HG03442 (cell line): Measurements from ENCODE around the gene DLL1.
A peak's percentile ranks its signal among the peaks of the same experiment; 100 is the strongest.

Source experiments
- ATAC-seq: cut with Tn5 transposase; IDR thresholded peaks from one replicate; pipeline ENCODE4 v1.9.1; 2021; ENCODE audit warnings: mild to moderate bottlenecking, moderate library complexity; ENCODE audit not compliant: unreplicated experiment

Gene DLL1

DNA sequence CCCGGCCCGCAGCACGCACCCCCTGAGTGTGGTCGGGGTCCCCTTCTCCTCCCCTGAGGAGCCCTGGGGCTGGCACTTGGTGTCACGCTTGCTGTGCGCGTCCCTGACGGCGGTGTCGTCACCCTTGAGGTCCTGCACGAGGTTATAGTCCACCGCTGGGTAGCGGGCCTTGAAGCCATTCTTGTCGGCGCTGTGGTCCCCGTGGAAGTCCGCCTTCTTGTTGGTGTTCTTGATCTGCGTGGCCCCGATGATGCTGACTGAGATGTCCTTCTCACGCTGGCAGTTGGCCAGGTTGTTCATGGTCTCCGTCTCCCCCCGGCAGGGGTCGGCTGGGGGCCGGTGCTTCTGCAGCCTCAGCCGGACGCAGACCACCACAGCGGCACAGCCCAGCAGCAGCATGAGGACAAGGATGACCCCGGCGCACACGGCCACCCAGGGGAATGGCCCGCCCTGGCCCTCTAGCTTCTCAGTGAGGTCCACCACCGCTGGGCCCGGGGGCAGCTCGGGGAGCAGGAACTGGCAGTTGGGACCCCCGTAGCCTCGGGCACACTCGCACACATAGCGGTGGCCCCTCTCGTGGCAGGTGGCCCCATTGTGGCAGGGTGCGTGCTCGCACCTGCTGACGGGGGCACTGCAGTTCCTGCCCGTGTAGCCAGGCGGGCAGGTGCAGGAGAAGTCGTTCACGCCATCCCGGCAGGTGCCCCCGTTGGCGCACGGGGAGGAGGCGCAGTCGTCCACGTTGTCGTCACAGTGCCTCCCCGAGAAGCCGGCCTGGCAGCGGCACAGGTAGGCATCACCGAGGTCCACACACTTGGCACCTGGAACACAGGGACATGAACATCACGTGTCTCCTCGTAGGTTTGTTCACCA is 7.4 kb downstream of the DLL1 start:
- no peak for ATAC-seq

DNA sequence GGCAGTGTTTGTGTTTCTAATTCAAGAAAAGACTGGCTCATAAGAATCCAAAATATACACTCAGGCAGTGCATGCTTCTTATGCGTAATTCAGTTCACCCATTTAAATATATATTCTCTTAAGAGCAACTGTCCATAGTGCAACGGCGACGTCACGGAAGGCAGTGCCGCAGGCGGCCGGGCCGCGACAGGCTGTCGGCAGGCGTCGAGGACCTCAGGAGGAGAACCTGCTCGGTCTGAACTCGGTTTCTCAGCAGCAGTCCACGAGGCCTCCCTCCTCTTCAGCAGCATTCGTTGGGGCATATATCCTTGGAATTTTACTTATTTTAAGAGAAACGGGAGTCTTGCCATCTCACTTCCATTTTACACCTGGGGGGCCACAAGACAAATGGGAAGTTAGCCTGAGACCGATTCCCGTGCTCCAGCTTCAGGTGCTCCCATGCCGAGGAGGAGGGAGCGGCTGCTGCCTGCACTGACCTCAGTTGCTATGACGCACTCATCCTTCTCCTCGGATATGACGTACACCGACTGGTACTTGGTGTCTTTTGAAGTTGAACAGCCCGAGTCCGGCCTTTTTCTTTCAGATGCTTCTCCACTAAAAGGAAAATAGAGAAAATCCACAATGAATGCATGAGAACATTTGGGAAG is 8.2 kb downstream of the DLL1 start:
- no peak for ATAC-seq

GRCh38 chr6:170281331-170282292 is 9.3 kb downstream of the DLL1 start:
- no peak for ATAC-seq

- ATAC-seq, result no peak
These were observed 10.2 kb downstream of the DLL1 start for GRCh38 chr6:170280689-170281045.

GRCh38 chr6:170279977-170280688 is 10.7 kb downstream of the DLL1 start:
- ATAC-seq, result peak; percentile 57

DNA sequence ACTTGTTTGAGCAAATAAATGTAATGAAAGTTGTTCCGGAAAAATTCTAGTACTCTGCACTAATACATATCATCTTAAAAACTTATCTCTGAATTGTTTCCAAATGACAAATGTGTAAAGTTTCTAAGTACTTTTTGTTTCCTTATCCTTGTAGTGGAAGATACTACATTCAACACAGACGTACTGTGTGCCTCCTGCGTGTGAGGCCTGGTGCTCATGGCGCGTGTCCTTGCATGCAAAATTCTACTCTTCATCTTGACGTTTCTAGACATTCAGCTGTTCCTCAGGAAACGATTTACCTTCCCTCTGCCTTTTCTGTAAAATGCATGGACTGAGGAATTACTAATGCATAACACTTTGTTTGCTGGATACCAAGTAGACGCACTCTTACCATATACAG is 11.5 kb downstream of the DLL1 start:
- ATAC-seq, result no peak

GRCh38 chr6:170278743-170279094 is 12.2 kb downstream of the DLL1 start:
- ATAC-seq, result no peak

DNA sequence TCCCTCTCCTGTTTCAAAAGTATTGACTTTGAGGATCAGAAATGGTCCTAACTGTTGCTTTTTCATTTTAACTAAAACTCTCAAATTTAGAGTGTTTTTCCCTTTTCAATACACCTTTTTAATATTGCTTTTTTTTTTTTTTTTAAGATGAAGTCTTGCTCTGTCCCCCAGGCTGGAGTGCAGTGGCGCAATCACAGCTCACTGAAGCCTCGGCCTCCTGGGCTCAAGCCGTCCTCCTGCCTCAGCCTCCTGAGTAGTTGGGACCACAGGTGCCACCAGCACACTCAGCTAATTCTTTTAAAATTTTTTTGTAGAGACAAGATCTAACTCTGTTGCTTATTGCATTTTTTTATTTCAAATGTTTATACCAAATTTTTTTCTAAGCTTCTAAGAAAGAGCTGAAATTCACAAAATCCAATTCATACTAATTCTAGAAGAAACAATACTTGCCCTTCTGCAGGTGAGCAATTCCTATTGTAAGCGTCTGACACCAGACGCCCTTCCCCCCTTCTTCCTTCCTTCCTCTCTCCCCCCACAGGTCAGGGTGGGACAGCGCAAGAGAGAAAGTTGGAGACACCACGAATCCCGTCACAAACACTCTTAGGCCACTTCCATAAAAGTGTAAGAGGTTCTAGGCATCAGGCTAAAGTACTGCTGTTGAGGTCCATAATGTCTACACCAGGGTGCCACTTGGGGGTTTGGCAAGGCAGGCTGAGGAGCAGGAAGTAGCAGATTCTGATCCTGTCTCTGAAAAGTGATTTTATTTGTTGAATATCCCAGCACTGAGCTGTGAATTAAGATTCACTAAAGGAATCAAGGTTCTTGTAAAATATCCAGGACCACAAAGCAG is 12.8 kb downstream of the DLL1 start:
- no peak for ATAC-seq

- no peak for ATAC-seq
These were observed 14.4 kb downstream of the DLL1 start for GRCh38 chr6:170276369-170277057.

GRCh38 chr6:170274713-170275560 is 15.9 kb downstream of the DLL1 start:
- no peak for ATAC-seq

- ATAC-seq, result no peak
These were observed 17.2 kb downstream of the DLL1 start for GRCh38 chr6:170273681-170274080.

GRCh38 chr6:170273191-170273590 is 17.7 kb downstream of the DLL1 start:
- ATAC-seq, result no peak

GRCh38 chr6:170272341-170273065 is 18.4 kb downstream of the DLL1 start:
- no peak for ATAC-seq

DNA sequence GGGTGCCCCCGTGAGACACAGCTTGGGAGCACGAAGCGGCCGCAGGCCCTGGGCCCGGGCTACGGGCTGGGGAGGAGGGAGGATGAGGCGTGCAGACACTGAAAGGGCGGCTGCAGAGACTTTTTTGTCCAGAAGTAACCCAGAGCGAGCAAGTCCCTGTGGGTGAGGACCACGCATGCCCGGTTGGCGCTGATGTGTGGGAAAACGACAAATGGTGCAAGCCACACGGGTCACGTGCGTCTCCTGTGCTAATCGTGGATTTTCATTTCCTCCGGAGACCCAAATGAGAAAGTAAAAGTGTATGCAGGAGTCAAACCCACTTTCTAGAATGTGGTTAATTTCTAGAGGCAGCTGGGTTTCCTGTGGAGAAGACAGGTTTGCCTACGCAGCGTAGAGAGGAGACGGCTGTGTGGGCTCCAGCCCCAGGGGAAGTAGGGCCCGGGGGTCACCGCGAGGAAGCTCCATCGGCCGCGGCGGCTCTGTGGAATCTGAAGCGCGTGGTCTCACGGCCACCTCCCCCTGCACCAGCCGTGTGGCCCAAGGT is 19.0 kb downstream of the DLL1 start:
- peak; percentile 94 for ATAC-seq

- no peak for ATAC-seq
These were observed 19.8 kb downstream of the DLL1 start for GRCh38 chr6:170270984-170271593.

DNA sequence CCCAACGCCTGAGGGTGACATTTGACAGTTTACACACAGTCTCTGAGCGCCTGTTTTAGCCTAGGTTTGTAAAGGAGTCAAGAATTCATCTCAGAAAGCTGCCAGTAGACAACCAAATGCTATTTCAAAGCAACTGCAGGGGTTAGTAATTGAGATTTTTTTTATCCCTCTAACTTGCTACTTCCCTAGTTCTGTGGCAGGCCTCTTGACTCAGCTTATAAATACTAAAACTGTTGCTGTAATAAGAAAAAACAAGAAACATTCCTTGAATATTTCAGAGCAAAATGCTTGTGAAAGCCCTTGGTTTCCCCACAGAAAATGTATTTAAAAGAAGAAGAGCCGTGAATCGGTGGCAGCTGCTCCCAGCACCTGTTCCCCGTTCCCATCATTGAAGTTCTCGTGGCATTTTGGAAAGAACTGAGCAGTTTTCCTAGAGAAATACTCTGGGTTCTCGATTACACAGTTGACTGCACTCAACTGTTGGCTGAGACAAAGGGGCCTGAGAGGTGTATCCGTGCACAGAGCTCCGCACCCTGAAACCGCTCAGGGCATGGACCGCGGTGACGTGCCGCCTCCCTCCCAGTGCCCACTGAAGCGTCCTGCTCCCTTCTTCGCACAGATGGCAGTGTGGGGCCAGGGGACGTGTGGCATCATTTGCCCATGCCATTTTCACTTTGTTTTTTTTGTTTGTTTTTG is 20.9 kb downstream of the DLL1 start:
- no peak for ATAC-seq
